BJ (cell line): ENCODE results near the gene PRIM2. TPM values are rescaled to one million over a fixed set of nuclear protein-coding genes. Genes with fewer than 3 reads are reported as not detected.

ENCODE experiments used
- CTCF ChIA-PET: fragments of 350-600 bp; formaldehyde crosslinking; extraction: SDS; loops from one replicate; lab custom pipeline; 2021; ENCODE audit warnings: antibody characterized with exemption, inconsistent platforms; lab: Yijun Ruan, JAX
- POLR2A ChIA-PET: fragments of 300-600 bp; sonication (Branson Sonifier 250); formaldehyde crosslinking; extraction: SDS; loops from one replicate; lab custom pipeline; 2021; ENCODE audit warnings: antibody characterized with exemption; lab: Charles Lee
- DNase-seq: peaks from one replicate; pipeline ENCODE4 v3.0.0-alpha.2; 2011; ENCODE audit warnings: low read depth
- H3K27me3 ChIP-seq: 2 replicates; pipeline ENCODE4 v1.6.0; 2011; ENCODE audit warnings: low read length; ENCODE audit not compliant: control insufficient read depth, insufficient read depth
- H3K36me3 ChIP-seq: 2 replicates; pipeline ENCODE4 v1.5.1; 2011; ENCODE audit warnings: low read length; ENCODE audit not compliant: control insufficient read depth, insufficient read depth
- H3K4me3 ChIP-seq: 2 replicates; pipeline ENCODE4 v1.5.1; 2011; ENCODE audit warnings: low read depth, mild to moderate bottlenecking, control low read depth, low read length
- CTCF ChIP-seq: IDR thresholded peaks from 2 replicates; pipeline ENCODE4 v1.5.1; 2011; ENCODE audit warnings: low read depth, mild to moderate bottlenecking, control low read depth, inconsistent platforms, low read length, moderate library complexity; ENCODE audit not compliant: insufficient read depth
- polyA plus RNA-seq: library from polyadenylated mRNA; depleted of rRNA; stranded (reverse); fragments of >200 nt; gene quantifications from 2 replicates; pipeline ENCODE4 v1.2.3, GENCODE V29; 2011

The PRIM2 gene
- polyA plus RNA-seq, 1 experiment, result 12.5 TPM

DNA sequence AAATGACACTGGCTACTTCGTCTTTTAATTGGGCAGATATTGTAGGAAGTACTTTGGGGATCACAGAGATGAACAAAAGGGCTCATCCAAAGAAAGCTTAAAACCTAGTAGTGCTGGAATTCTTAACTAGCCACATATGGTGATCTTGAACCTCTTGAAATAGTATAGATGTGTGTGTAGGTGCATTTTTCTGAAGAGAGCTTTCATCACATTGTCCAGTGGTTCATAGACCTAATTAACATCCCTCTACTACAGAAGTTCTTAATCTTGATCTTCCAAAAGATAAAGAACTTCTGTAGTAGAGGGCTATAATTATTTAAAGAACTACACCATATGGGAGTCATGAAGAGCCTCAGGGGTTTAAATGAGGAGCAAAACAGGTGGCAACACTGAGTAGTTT, 2.3 kb upstream of the PRIM2 start:
- TF ChIP-seq CTCF, result no peak
- DNase-seq, result no peak
- ChIA-PET CTCF (interaction anchor here (0.9 to 4.7 kb wide), 9 partner anchors 48 to 605 kb away, joined by 3 to 87 read pairs (median 4); partner anchors contain the start of gene RAB23), POLR2A (interaction anchor here (1.2 kb wide), 1 partner anchor 144 kb away, joined by 3 read pairs; no protein-coding TSS in a partner anchor)
- Histone ChIP-seq H3K4me3 (no peak overlapping the region), H3K36me3 (no peaks in the 10 kb centered on the region), H3K27me3 (no peaks in the 10 kb centered on the region)

DNA sequence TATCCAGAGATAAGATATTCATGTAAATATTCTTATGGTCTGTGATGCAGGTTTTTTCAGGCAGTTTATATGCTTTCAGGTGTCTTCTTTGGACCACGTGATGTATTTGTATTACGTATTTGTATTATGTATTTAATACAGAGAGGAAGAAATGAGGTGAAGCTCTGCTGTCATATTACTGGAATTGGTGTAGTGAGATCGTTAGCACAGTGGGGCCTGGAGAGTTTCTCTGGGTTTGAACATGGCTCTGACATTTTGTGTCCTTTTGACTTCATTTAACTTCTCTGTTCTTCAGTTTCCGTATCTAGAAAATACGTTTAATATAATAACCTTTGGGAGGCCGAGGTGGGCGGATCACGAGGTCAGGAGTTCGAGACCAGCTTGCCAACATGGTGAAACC, 1.6 kb upstream of the PRIM2 start:
- Histone ChIP-seq H3K36me3 (peaks cover 1% of the 10 kb centered on the region; the same call in 1 of the 2 replicates), H3K4me3 (no peak overlapping the region), H3K27me3 (no peaks in the 10 kb centered on the region)
- no peak for DNase-seq
- no peak for TF ChIP-seq CTCF
- POLR2A ChIA-PET, result interaction anchor here (0.6 kb wide), 1 partner anchor 220 kb away, joined by 13 read pairs; no protein-coding TSS in a partner anchor
- CTCF ChIA-PET, result interaction anchor here (0.6 to 4.7 kb wide), 28 partner anchors 9 to 425 kb away, joined by 3 to 87 read pairs (median 4); partner anchors contain the start of genes BAG2, BEND6 and RAB23

DNA sequence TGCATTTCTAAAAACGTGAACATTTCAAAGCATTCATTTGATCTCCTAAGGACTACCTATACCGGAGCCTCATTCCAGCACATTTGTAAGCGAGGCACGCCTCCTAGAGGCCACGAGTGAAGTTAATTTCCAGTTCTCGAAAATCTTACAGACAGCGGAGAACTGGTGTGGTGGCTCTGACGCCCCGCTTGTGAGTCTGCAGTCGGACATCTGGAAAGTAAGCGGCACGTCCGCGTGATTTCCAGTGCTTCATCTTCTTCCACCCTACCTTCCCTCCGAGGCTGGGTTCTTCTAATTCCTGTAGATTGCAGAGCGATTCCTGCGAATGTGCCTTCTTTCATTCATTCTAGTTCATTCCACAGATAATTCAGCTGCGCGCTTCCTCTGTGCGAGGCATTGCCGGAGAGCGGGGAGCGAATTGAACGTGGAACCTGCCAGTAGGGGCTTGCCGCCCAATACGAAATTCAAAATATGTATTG, 810 bp upstream of the PRIM2 start:
- peak; percentile 73 for TF ChIP-seq CTCF
- POLR2A ChIA-PET, result interaction anchor here (0.6 kb wide), 1 partner anchor 221 kb away, joined by 13 read pairs; no protein-coding TSS in a partner anchor
- peak overlapping the region; percentile 76 for H3K4me3 ChIP-seq
- peaks cover 1% of the 10 kb centered on the region; the same call in 1 of the 2 replicates for H3K36me3 ChIP-seq
- peak; percentile 60 for DNase-seq
- H3K27me3 ChIP-seq, result no peaks in the 10 kb centered on the region
- CTCF ChIA-PET, result interaction anchor here (0.6 to 4.7 kb wide), 47 partner anchors 8 to 961 kb away, joined by 3 to 87 read pairs (median 4); partner anchors contain the start of genes BAG2, BEND6 and RAB23

DNA sequence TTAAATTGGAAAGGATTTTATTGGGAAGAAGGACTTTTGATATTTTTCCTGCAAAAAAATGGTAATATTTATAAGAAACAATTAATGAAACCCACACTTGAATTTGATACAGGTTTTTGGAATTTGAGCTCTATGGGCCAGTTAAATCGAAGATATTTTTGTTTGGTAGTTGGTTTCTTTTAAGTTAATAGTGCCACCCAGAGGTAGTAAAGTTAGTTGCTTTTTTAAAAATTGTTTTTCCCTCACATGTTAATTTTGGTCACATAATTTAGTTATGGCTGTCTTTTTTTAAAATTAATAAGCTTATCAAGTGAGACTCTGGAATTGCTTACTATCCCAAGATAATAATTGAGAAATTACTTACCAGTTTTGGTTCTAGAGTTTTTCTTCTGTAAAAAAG, 7.1 kb downstream of the PRIM2 start:
- TF ChIP-seq CTCF, result peak; percentile 40
- H3K4me3 ChIP-seq, result no peak overlapping the region
- no peaks in the 10 kb centered on the region for H3K27me3 ChIP-seq
- CTCF ChIA-PET, result interaction anchor here (0.6 to 1.8 kb wide), 10 partner anchors 9 to 865 kb away, joined by 3 to 7 read pairs (median 3); no protein-coding TSS in a partner anchor
- H3K36me3 ChIP-seq, result peaks cover 12% of the 10 kb centered on the region
- POLR2A ChIA-PET, result no interaction called here
- DNase-seq, result no peak

- Histone ChIP-seq H3K27me3 (no peaks in the 10 kb centered on the region), H3K36me3 (peaks cover 11% of the 10 kb centered on the region), H3K4me3 (no peak overlapping the region)
- TF ChIP-seq CTCF, result no peak
- POLR2A ChIA-PET, result no interaction called here
- CTCF ChIA-PET, result no interaction called here
- no peak for DNase-seq
Observed at GRCh38 chr6:57327311-57327710, 9.9 kb downstream of the PRIM2 start.
